NK-92 treated with Interleukin-12 subunit alpha and Interleukin-12 subunit beta, amount 100 ng/mL, for 24 hours (cell line): ENCODE measurements around the gene CDK7.
"Not testable (repeated sequence)": the region's sequence is repeated elsewhere in the genome, so short reads cannot be mapped to it uniquely, and the experiment has no call there.

Source experiments
- DNase-seq: peaks from one replicate; lab custom pipeline; 2025; lab: John Stamatoyannopoulos, UW

Gene CDK7

DNA sequence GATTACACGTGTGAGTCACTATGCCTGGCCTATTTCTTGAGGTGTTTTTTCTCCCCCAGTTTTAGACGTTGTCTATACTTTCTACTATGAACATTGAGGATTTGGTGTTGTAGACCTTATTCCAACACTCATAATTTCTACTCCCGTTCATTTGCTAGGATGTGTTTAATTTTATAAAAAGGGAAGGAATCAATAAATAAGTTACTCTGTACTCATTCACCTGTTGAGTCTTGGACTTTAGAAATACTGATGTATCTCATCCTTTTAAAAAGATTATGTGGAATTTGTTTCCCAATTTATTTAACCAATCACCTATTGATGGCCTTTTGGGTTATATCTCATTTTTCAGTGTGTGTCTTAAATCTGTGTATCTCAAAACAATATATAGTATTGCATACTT lies 3.2 kb downstream of the CDK7 start:
- DNase-seq = no peak

DNA sequence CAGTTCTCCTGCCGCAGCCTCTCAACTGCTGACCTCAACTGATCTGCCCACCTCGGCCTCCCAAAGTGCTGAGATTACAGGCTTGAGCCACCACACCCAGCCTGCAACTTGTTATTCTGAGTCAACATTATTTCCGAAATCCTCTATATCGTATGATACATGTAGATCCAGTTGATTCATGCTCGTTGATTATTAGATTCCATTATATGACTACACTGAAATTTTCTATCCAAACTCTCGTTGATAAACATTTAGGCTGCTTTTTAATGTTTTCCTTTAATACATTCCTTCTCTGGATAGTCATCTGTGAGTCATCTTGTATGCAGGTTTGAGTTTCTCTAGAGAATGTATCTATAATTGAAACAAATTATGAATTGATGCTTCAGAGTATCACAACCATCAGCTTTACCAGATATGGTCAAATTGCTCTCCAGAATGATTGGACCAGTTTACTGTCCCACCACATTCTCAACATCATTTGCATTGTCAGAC lies 4.1 kb downstream of the CDK7 start:
- DNase-seq = no peak

DNA sequence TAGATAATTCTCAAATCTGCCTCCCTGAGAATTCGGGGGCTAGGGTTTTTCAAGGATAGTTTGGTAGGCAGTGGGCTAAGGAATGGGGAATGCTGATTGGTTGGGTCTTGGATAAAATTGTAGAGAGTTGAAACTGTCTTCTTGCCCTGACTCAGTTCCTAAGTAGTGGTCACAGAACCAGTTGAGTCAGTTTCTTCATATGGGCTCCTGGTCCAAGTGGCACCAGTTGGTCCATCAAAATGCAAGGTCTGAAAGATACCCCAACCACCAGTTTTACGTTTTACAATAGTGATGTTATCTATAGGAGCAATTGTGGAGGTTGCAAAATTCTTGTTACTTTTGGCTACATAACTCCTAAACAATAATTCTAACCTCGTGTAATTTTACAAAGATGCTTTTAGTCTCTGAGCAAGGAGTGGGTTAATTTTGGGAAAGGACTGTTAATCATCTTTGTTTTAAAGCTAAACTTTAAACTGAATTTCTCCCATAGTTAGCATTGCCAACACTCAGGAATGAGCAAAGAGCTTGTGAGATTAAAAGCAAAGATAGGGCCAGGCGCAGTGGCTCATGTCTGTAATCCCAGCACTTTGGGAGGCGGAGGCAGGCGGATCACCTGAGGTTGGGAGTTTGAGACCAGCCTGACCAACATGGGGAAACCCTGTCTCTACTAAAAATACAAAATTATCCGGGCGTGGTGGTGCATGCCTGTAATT lies 7.7 kb downstream of the CDK7 start:
- DNase-seq = no peak

DNA sequence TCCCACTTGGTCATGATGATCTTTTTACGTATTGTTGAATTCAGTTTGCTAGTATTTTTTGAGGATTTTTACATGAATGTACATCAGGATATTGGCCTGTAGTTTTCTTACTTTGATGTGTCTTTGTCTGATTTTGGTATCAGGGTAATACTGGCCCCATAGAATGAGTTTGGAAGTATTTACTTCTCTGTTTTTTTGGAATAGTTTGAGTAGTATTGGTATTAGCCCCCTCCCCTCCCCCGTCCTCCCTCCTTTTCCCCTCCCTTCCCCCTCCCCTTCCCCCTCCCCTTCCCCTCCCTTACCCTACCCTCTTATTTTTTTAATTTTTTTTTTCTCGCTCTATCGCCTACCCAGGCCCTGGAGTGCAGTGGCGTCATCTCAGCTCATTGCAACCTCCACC lies 10.3 kb downstream of the CDK7 start:
- no peak for DNase-seq

DNA sequence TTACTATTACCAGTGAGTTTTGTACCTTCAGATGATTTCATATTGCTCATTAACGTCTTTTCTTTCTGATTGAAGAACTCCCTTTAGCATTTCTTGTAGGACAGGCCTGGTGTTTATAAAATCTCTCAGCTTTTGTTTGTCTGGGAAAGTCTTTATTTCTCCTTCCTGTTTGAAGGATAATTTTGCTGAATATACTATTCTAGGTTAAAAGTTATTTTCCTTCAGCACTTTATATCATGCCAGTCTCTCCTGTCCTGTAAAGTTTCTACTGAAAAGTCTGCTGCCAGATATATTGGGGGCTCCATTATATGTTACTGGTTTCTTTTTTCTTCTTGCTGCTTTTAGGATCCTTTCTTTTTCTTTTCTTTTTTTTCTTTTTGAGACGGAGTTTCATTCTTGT lies 13.3 kb downstream of the CDK7 start:
- no peak for DNase-seq

DNA sequence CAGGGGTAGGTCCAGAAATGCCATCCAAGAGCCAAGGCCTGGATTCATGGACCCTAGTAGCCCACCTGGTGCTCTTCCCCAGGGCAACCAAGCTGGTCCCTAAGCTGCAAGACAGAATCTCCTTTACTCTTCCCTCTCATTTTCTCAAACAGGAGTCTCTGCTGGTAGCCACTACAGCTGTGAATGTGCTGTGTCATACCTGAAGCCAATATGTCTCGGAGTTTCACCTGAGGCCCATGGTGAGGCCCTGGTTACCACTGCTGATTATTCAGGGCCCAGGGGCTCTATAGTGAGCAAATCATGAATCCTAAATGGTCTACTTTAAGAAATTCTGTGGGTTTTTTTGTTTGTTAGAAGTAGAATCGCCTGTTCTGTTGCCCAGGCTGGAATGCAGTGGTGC lies 15.9 kb downstream of the CDK7 start:
- DNase-seq = no peak

DNA sequence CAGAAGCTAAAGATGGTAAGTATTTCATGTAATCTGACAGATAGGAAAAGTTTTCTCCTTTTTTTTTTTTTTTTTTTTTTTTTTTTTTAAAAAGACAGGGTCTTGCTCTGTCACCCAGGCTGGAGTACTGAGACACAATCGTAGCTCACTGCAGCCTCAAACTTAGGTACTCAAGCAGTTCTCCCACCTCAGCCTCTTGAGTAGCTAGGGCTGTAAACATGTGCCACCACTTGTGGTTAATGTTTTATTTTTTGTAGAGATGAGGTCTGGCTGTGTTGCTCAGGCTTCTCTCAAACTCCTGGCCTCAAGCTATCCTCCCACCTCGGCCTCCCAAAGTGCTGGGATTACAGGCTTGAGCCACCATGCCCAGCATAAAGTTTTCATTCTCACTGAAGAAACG lies 17.8 kb downstream of the CDK7 start:
- no peak for DNase-seq

DNA sequence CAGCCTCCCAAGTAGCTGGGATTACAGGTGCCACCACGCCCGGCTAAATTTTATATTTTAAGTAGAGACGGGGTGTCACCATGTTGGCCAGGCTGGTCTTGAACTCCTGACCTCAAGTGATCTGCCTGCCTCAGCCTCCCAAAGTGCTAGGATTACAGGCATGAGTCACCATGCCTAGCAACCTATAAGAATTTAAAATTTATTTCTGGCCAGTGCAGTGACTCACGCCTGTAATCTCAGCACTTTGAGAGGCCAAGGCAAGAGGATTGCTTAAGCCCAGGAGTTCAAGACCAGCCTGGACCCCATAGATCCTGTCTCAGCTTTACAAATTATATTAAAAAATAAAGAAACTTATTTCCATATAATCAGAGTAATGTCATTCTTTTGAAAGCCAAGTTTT lies 21.3 kb downstream of the CDK7 start:
- not testable (repeated sequence) for DNase-seq

DNA sequence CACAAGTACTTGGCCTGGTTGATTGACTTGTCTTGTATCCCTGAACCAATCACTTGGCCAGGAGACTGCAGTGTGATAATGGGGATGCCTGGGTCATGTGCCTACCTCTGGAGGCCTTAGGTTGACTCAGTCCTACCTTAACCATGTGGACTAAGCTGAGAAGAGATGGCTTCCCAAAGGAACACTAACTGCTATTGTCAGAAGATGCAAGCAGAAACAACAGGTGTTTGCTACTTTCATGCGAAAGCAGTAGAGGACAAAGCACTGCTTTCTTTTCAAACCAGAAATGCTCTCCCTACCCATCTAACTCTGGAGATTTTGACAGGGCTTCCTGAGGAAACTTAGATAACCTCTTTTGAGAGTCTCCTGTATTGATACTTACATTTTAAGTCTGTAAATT lies 22.9 kb downstream of the CDK7 start:
- DNase-seq = no peak

DNA sequence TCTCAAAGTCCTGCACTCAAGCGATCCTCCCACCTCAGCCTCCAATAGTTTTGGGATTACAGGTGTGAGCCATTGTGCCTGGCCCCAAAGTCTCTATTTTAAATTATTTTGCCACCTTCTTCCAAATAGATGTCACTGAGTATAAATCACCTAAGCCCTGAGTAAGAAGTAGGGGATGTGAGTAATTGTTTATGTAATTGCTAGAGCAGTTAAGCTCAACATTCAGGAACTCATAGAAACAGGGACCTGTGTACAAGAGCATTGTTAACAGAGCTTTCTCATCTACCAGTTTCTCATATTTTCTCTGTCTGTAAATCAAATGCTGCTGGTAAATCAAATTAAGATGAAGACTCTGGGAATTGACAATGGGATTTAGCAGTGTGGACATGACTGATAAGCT lies 26.3 kb downstream of the CDK7 start:
- DNase-seq = no peak

DNA sequence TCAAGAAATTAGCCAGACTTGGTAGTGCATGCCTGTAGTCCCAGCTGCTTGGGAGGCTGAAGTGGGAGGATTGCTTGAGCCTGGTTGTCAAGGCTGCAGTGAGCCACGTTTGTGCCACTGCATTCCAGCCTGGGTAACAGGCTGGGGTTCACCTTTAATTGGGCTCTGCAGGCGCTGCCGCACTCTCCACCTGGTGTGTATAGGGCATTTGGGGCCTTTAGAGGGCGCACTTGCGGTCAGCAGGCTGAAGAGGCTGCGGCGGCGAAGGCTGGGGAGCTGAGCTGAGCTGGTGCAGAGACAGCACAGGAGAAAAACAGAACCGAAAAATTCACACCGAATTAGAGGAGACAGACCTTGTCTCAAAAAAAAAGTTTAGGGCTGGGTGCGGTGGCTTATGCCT lies 31.2 kb downstream of the CDK7 start:
- DNase-seq = no peak

DNA sequence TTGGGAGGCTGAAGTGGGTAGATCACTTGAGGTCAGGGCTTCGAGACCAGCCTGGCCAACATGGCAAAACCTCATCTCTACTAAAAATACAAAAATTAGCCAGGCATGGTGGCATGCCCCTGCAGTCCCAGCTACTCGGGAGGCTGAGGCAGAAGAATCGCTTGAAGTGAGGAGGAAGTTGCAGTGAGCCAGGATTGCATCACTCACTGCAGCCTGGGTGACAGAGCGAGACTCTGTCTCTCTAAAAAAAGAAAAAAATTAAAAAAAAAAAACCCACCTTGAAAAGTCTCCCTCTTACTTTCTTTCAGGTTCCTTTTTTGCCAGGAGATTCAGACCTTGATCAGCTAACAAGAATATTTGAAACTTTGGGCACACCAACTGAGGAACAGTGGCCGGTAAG lies 34.2 kb downstream of the CDK7 start:
- no peak for DNase-seq

DNA sequence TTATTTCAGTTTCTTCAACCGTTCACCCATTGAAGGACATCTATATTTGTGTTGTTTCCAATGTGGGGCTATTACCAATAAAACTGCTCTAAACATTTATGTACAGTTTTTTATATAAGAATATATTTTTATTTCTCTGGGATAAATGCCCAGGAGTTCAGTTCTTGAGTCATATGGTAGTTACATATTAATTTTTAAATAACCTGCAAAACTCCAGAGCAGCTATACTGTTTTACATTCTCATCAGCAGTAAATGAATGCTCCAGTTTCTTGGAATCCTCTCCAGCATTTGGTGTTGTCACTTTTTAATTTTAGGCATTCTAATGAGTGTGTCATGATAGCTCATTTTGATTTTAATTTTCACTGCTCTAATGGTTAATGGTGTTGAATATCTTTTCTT lies 36.2 kb downstream of the CDK7 start:
- no peak for DNase-seq

DNA sequence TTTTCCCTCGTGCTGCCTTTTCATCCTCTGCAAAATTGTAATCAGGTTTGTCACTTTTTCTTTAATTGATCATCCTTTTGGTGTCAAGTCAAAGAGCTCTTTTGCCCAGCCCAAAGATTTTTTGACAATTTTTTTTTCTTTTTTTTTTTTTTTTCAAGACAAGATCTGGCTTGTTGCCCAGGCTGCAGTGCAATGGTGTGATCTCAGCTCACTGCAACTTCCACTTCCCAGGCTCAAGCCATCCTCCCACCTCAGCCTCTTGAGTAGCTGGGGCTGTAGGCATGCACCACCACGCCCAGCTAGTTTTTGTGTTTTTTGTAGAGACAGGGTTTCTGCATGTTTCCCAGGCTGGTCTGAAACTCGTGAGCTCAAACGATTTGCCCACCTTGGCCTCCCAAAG lies 36.7 kb downstream of the CDK7 start:
- no peak for DNase-seq

DNA sequence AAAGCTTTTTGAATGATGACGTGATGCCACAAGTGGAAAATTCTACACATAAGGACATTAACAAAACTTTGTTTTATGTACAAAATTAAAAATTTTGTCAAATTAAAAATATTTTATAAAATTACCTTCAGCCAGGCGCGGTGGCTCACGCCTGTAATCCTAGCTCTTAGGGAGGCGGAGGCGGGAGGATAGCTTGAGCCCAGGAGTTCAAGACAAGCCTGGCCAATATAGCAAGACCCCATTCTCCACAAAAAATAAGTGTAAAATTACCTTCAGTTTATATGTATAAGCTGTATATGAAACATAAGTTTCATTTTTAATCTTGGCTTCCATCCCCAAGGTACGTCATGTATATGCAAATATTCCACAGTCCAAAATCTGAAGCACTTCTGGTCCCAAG lies 40.9 kb downstream of the CDK7 start:
- DNase-seq = no peak

DNA sequence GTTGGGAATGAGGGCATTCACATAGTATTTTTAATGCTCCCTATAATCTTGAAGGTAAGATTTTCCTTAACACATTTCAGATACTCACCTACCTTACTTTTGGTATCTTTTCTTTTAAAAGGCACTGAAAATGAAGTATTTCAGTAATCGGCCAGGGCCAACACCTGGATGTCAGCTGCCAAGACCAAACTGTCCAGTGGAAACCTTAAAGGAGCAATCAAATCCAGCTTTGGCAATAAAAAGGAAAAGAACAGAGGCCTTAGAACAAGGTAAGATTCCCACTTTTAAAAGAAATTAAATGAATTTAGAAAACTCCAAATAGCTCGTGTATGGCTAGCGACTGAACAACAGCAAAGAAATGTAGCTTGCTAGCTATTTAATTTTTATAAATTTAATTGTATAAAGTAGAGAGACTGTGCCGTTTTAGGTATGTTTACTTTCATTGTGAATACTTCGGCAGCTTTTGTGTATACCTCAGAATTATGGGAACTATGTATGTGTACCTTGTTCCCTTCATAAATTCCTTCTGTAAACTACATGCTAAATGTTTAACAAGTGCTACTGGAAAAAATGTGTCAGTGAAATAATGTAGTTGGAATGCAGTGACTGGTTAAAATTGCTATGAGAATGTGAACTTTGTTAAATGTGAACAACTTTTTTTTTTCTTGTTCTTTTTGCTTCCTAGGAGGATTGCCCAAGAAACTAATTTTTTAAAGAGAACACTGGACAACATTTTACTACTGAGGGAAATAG lies 41.9 kb downstream of the CDK7 start:
- no peak for DNase-seq

DNA sequence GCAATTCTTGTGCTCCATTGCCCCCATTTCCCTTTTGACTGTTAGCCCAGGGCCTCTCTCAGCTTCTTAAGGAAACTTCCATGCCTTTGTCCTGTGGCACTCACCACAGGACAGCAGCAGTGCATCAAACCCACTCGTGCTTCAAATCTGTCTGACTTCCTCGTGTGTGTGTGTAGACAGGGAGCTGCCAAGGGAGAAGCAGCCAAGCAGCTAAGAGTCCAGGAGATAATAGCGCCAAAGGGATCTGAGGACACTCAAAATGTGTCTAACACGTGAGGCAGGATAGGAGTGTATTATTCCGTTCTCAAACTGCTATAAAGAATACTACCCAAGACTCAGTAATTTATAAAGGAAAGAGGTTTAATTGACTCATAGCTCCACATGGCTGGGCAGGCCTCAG lies 44.8 kb downstream of the CDK7 start:
- DNase-seq = no peak

DNA sequence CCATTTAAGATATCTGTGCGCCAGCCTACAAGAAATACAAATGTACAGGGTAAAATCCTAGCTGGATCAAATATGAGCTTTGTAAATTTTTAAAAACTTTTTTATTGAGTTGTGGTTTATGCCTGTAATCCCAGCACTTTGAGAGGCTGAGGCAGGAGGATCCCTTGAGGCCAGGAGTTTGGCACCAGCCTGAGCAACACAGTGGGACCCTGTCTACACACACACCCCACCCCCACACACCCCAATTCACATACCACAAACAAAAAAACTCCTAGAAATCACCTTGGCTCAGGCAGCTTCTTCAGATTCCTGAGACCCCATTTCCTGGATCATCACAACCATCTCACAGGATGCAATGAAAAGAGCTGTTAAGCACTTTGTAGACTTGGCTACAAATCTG lies 46.4 kb downstream of the CDK7 start:
- no peak for DNase-seq

DNA sequence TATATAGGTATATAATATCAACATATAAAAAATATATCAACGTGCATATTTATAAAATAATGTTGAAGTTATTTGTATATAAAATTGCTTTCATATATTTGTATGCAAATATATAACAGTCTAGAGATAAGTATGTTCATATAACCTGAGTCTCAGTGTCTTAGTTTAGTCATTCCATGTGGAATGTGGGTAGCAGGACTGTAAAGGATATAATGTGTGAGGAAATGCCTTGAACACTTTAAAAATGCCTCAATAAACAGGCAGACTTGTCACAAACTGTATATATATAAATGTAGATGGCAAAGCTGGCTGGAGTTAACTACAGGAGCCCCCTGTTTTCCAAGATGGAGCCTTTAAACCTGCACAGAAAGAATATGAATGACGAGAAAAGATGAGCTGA lies 49.5 kb downstream of the CDK7 start:
- no peak for DNase-seq

DNA sequence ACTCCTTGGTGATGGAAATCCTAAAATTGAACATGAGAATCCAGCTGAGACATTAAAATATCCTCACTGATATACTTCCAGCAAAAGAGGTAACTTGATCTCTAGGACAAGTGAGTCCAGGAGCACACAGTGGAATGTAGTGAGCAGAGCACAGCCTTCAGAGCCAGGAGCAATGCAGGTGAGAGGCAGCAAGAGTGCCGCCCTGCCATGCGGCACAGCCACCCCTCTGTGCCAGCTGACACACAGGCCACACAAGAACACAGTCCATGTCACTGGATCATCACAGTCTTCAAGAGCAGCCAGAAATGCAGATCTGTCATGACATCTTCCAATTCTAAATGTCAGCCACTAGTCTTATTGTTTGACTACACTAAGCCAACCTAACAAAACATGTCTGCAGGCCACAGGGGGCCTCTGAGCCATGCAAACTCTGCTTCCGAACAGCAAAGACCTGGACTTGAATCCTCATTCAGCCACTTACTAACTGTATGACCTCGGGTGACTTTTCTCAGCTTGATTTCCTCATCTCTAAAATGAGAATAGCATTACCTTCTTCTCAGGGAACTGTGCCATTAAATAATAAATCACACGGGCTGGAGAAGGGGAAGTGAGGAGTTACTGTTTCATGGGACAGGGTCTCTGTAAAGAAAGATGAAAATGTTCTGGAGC lies 50.9 kb downstream of the CDK7 start:
- DNase-seq = no peak

DNA sequence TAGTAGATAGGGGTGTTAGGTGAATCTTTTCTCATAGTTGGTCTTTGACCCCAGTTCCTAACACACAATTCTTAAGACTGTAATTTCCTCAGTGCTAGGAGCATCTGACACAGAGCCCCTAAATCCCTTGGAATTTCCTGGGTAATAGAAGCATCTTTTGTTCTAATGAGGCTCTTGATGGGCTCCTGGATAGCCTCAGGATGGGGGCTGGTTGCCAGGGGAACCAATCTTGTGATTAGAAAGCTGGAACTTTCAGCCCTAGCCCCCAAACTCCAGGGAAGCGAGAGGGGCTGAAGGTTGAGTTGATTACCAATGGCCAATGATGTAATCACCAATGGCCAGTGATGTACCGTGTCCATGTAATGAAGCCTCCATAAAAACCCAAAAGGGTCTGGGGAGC lies 53.4 kb downstream of the CDK7 start:
- DNase-seq = no peak

DNA sequence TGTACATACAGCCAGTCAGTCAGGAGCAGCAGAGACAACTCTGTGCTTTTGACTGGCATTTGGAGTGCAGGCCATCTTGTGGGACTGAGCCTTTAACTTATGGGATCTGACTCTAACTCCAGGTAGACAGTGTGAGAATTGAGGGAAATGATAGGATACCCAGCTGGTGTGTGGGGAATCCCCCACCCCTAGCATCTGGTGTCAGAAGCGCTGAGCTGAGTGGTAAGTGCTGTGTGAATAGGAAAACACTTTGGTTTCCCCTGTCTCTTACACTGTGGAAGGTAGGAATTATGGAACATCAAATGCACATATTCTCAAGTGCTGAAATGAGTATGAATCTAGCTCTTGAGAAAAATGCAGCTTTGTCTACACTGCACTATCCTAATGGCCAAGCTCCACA lies 54.0 kb downstream of the CDK7 start:
- DNase-seq = no peak

DNA sequence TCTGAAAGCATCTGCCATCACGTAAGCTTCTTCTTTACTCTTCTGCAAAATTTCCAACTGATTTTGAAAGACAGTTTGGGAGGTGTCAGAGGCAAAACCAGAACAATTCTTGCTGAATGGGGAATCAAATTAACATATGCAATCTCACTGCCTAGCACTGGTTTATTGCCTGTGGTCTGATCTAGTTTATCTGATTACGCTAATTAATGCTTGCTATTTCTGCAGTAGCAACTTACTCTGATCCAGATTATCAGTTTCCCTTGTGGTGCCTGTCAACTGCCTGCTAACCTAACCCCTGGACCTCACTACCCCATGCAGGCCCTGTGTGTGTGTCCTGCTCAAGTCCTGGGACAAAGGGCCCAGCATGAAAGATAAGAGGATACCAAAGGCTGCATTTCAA lies 57.6 kb downstream of the CDK7 start:
- no peak for DNase-seq
